HG03139 (cell line): ENCODE data around the gene OXCT1.
"Not testable (repeated sequence)": the region's sequence is repeated elsewhere in the genome, so short reads cannot be mapped to it uniquely, and the experiment has no call there.

Experiments used
- ATAC-seq: cut with Tn5 transposase; IDR thresholded peaks from one replicate; pipeline ENCODE4 v1.9.1; 2021; ENCODE audit not compliant: unreplicated experiment

OXCT1 gene

DNA sequence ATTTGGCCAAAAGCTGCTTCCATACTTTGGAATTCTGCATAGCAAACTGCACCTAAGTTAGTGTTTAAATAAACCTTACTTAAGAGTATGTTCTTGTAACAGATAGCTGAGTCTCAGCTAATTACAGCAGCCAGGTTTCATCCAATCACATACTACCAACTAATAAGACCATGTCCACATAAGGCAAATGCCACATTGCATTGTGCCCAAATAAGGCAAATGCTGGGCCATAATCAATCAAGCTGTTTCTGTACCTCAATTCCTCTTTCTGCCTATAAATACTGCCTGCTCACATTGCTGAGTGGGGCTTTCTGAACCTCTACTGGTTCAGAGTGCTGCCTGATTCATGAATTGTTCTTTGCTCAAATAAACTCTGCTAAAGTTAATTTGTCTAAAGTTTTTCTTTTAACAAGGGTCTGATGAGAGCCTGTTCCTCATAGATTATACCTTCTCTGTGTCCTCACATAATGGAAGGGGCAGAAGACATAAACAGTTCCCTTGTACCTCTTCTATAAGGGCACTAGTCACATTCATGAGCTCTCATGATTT lies 4.4 kb upstream of the OXCT1 start:
- ATAC-seq, result no peak

DNA sequence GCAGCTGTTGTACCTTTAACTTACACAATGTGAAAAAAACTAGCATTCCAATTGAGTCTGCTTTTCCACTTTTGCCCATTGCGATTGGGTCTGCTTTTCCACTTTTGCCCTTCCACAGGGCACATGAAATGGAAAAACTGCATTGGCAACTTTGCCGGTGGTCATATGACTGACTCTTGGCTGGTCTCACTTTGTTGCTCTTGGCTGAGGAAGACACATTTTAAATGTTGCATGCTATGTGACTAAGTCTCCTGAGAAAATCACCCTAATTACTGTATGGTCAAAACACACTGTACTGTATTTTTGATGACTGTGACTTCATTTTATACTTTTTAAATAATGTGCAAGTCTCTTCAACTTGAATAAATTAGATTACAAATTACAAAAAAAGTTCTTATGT lies 1.6 kb upstream of the OXCT1 start:
- ATAC-seq, result no peak

GRCh38 chr5:41870627-41871048 lies 413 bp upstream of the OXCT1 start:
- ATAC-seq, result no peak

DNA sequence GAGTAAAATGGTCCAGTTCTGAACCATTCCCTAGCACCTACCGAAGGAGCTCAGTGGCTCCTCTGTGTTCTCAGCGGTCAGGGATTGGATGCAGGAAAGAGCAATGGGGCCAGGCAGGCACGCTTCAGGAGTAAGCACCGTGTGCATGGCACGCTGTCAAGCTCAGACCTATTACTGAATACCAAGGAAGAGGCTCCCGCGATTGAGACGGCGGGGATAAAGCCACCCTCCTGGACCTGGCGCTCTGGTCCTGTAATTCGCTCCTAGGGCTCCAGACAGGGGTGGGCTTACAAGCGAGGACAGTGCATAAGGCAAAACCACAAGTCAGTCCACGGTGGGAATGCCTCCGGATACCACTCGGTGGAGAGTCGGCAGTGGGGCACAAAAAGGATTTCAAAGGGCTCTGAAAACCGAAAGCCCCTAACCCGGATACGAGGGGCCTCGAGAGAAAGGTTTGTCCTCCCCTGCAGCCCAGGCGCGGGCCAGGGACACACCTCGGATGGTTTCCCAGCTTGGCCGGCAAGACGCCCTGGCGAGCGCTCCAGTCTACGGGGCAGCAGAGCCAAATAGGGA lies 988 bp downstream of the OXCT1 start:
- ATAC-seq, result no peak

DNA sequence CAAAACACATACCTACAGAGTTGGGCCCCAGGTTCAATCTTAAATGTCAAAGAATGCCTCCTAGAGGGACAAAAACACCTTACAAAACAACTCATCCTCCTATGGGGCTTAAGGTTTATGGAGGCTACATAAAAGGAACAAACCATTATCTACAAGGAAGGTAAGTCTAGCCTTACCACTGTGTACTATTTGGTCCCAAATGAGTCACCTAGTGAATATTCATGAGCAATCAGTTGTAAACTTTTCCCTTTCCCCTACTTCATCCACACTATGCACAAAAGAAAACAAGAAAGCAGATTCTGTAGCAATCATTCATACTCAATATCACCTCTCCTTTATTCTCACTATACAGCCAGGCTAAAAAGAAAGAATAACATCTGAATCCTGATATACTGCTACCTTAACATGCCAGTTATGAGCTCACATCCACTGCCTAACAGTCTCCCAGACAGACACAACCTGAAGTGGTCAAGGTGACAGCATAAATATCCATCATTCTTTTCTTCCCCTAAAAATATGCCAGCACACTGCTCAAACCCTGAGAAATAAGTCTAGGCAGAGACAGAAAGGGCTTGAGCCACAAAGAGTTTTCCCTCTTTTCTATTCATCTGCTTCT lies 6.2 kb downstream of the OXCT1 start:
- ATAC-seq, result no peak

GRCh38 chr5:41858890-41859289 lies 11.3 kb downstream of the OXCT1 start:
- no peak for ATAC-seq

DNA sequence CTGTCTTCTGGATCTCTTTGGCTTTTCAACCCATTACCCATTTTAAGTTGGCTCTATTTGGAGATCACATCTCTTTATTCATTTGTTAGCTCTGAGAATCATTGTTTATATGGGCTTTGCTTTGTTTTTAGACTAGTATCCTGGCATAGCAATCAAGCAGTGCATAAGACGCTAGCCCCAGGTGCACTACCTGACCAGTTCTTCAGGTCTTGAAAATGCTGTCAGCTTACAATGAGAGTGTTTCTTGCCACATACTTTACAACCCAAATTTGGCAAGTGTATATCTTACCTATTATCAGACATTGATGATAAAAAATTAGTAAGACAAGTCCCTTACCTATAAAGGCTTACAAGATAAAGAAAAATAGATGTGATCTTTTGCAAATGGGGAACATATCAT lies 12.2 kb downstream of the OXCT1 start:
- no peak for ATAC-seq

DNA sequence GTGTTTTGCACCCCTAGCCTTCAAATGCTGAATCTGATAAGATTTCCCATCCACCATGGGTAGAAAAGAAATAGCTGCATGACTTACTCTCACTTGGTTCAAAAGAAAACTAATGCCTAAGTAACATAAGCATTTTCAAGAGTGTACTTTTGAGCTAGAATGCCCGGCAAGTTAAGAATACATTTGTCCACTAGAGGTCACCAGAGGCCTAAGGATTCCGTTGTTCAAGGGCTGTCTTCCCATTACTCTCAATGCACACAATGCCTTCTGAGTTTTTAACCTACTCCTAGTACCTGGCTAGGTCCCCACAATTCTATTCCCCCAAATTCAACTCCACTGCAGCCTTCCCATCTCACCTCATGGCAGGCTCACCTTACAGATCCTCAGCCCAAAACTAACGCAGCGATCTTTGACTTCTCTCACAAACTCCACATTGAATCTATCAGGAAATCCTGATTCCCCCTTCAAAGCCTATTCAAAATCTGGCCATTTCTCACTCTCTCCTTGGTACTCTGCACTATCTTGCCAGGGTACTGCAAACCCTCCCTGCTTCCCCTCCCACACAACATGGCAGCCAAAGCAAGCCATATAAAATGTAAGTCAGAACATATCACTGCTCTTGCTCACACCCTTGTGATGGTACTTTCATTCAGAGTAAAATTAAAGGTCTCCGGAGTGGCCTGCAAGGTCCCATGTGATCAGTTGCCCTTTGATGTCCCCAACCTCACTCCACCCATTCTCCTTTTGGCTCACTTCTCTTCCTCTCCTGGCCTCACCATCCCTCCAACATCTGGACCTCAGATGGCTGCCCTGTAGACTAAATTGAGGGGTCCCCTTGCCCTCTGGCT lies 13.4 kb downstream of the OXCT1 start:
- ATAC-seq, result peak; percentile 75

DNA sequence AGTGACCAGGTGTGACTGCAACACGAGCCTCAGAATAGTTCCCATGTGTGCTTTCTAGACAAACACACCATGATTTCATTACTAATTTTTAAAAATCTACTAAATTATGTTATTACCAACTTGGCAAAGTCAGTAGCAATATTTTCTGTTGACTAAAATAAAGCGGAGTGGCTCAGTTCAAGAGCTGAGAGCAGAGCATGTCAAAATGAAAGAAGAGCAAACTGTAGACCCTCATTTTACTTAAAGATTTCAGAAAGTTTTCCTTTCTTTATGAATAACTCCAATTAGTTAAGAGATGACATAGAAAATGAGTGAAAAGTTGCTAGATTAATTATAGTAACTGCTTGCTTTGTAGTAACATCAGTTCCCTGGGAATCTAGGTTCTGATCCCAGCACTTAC lies 17.9 kb downstream of the OXCT1 start:
- no peak for ATAC-seq

DNA sequence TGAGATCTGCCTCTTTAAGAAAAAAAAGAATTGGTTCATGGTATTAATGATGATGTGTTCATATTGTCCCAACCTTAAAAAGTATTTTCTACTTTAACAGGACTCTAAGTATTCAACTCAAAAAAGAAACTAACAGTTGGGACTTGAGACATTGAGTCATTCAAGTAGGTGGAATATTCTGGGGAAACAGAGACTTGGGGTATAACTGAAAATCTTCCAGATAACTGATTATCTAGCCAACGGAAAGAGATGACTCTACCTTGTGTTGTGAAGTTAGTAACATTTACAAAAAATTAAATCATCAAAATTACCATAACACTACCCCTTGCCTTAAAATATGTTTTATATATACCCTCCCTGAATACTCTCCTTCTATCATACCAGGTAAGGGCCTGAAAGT lies 19.1 kb downstream of the OXCT1 start:
- ATAC-seq, result no peak

- no peak for ATAC-seq
Measured at GRCh38 chr5:41848983-41849382, 21.2 kb downstream of the OXCT1 start.

GRCh38 chr5:41845751-41846150 lies 24.5 kb downstream of the OXCT1 start:
- not testable (repeated sequence) for ATAC-seq

- ATAC-seq, result no peak
Measured at GRCh38 chr5:41844502-41844901, 25.7 kb downstream of the OXCT1 start.

DNA sequence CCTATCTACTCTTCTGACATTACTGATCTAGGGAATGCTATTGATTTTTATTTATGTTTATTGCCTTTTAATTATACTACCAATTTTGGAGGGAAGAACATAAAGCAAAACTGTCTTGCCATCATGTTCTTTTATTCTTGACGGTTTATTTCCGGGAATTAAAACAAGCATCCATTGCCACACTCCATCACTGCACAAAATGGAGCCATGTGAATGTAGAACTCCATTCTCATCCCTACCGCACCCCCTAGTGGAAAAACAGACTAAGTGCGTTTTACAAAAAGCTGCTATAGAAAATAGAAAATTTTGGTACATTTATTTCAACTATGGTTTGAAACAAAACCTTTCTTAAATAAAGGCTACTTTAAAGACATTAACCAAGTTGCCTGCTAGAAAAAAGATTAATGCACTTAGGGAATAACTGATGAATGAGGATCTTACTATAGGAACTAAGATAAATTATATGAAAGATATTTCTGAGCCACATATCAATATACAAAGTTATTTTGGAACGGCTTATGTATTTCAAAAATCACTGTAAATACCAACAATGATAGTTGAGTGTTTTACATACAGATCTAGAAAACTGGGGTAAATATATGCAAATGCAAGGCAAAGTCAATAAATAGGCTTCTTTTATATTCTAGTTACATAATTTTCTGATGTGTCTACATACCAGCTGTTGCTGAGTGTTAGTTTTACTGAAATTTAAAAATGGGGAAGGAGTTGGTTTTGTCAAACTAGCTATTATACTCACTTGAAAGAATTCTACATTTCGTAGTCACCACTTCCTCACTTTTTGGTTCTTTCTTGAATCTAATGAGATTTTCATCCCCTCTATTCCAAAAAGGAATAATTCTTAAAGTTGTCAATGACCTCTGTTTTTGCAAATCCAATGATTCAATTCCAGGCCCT lies 26.5 kb downstream of the OXCT1 start:
- ATAC-seq, result peak; percentile 42

DNA sequence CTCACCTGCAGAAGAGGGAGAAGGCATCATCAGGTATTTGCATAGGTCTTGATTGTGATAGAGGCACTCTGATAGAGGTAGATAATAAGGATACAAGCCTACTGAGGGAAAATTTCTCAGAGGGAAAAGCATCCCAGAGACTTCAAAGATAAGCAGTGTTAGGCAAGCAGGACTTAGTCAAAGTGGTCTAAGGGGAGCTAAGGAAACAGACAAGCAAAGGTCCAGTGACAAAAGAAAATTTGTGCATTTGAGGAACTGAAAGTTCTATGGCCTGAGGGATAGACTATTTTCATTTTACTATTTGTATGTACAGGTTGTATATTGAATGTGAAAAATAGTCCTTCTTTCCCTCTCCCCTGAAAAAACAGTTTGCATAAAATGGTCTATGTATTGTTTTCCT lies 27.4 kb downstream of the OXCT1 start:
- ATAC-seq, result peak; percentile 83

GRCh38 chr5:41841325-41841724 lies 28.9 kb downstream of the OXCT1 start:
- ATAC-seq, result no peak

GRCh38 chr5:41840251-41840650 lies 30.0 kb downstream of the OXCT1 start:
- no peak for ATAC-seq

- no peak for ATAC-seq
Measured at GRCh38 chr5:41837793-41838192, 32.4 kb downstream of the OXCT1 start.

- ATAC-seq, result no peak
Measured at GRCh38 chr5:41835645-41836044, 34.6 kb downstream of the OXCT1 start.

DNA sequence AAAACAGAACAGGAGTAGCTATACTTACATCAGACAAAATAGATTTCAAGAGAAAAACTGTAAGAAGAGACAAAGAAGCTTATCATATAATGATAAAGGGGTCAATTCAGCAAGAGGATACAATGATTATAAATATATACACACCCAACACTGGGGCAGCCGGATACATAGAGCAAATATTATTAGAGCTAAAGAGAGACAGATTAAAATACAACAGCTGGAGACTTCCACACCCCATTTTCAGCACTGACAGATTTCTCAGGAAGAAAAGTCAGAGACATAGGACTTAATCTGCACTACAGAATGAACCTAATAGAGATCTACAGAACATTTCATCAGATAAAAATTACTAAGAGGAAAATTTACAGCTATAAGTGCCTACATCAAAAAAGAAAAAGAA lies 35.7 kb downstream of the OXCT1 start:
- no peak for ATAC-seq

DNA sequence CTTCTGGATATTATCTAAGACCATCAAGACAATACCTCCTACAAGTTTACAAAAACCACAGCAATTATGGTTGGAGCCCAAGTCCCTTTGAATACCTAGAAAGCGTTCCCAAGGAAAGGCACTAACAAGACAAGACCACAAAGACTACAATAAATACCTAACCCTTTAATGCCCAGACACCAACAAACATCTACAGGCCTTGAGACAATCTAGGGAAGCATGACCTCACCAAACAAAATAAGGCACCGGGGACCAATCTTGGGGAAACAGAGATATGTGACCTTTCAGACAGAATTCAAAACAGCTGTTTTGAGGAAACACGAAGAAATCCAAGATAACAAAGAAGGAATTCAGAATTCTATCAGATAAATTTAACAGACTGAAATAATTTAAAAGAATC lies 37.8 kb downstream of the OXCT1 start:
- no peak for ATAC-seq
